NCI-H1092 (cell line): Measurements from ENCODE around the gene ROCK1.

Experiments used
- DNase-seq: peaks from one replicate; lab custom pipeline; 2025; lab: John Stamatoyannopoulos, UW

ROCK1 gene

DNA sequence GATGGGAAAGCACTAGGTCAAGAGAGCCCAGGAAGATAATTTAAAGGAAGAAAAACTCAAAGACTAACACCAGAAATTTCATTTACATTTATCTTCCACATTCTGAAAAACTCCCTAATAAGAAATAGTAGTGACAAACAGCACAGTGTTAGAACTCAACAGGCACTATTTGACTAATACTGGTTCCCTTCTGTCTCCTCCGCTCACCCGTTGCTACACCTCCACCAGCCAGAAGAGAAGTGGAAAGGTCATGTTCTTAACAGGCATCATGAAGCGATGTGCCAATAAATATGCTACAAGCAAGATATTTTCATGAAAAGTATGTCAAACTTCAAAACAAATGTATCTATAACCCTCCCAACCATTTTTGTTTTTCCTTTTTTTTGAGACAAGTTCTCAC, 5.7 kb downstream of the ROCK1 start:
- no peak for DNase-seq

DNA sequence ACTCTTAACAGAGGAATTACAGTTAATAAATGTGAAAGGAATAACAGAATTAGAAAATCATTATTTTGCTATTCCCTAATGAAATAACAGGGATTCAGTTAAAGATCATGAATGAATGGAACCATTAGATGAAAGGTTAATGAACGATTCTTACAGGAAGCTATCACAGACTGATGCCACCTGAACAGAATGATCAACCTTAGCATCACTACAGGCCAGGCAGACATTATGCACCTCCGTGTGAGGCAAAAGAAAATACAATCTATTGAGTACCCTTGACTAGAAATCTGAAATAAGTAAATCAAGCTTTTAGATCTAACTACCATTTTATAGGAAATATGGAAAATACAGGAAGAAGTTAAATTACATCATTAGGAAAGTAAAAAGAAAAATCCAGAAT, 10.4 kb downstream of the ROCK1 start:
- DNase-seq, result no peak

- no peak for DNase-seq
These were observed 10.9 kb downstream of the ROCK1 start for GRCh38 chr18:21100678-21101077.

GRCh38 chr18:21100146-21100545, 11.5 kb downstream of the ROCK1 start:
- DNase-seq, result no peak

- no peak for DNase-seq
These were observed 12.2 kb downstream of the ROCK1 start for GRCh38 chr18:21099442-21099841.

DNA sequence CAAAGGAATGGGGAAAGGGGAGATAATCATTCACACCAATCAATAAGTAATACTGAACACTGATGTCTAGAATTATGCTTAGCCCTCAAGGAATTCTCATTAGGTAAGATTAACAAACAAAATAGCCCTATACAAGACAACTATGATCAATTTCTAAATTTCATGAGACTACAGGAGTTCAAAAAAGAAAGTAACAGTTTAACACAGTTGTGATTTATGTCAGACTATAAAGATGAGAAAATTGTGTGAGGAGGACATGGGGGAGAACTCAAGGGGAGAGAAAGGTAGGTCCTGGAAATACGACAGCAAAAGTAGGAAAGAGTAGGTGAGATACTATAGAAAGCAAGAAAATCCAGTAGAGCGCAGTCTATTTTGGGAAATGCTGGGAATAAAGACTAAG, 14.9 kb downstream of the ROCK1 start:
- no peak for DNase-seq

GRCh38 chr18:21093133-21093532, 18.5 kb downstream of the ROCK1 start:
- no peak for DNase-seq

DNA sequence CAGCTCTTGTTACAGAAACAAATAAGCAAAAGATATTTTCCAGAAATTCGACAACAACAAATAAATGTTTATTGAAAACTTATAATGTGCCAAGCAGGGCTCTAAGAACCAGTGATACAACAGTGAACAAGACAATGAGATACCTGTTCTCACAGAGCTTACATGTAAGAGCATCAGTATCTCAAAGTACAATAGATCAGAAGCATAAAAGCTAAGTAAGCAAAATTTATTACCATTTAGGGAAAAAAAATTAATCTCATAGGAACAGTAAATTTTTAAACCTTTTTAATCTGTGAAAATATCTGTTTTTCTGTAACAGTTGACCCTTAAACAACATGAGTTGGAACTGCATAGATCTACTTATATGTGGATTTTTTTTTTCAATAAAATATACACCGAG, 20.9 kb downstream of the ROCK1 start:
- no peak for DNase-seq

- no peak for DNase-seq
These were observed 25.9 kb downstream of the ROCK1 start for GRCh38 chr18:21085579-21086166.

- DNase-seq, result no peak
These were observed 27.0 kb downstream of the ROCK1 start for GRCh38 chr18:21084511-21085078.

DNA sequence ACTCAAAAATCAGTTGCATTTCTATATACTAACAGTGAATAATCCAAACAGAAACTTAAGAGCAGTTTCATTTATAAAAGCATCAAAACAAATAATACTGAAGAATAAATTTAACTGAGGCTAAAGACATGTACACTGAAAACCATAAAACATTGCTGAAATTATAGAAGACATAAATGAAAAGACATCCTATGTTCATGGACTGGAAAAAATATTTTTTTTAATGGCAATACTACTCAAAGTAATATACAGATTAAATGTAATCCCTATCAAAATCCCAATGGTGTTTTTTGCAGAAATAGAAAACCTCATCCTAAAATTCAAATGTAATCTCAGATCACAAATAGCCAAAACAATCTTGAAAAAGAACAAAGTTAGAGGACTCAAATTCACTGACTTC, 28.6 kb downstream of the ROCK1 start:
- DNase-seq, result no peak

DNA sequence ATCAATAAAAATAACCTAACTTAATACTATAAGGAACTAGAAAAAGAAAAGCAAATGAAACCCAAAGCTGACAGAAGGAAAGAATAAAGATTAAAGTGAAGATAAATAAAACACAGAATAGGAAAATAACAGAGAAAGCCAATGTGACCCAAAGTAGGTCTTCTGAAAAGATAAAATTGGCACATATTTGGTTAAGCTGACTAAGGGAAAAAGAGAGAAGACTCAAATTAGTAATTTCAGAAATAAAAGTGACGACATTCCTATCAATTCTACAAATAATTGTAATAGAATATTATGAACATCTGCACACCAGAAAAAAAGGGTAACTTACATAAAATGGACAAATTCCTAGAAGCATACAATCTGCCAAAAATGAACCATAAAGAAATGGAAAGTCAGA, 30.2 kb downstream of the ROCK1 start:
- DNase-seq, result no peak

DNA sequence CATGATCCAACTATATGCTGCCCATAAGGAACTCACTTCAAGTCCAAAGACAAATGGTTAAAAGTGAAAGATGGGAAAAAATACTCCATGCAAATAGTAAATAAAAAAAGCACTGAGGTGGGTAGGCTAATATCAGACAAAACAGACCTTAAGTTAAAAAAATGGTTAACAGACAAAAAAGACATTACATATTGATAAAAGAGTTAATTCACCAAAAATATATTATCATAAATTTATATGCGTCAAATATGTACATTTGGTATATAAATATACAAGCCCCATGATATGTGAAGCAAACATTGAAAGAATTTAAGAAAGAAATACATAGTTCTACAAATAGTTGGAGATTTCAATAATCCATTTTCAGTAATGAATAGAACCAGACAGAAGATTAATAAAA, 31.0 kb downstream of the ROCK1 start:
- DNase-seq, result no peak

GRCh38 chr18:21074336-21075323, 37.0 kb downstream of the ROCK1 start:
- no peak for DNase-seq

DNA sequence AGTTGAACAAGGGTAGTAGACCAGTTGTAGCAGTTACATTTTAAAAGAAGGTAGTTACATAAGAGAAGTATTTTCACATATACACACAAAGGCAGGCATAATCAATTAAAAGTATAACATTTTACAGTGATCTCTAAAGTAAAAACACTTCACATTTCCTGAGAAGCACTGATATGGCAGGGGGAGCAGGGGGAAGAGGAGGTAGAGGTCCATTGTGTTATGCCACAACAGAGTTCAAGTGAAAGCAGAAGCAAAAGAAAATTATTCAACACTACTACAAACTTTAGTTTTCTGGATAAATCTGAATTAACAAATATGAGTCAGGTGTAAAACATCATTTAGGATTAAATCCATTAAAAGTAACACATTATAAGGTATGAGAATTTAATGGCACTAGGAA, 38.4 kb downstream of the ROCK1 start:
- DNase-seq, result no peak

GRCh38 chr18:21071071-21071470, 40.5 kb downstream of the ROCK1 start:
- DNase-seq, result no peak

DNA sequence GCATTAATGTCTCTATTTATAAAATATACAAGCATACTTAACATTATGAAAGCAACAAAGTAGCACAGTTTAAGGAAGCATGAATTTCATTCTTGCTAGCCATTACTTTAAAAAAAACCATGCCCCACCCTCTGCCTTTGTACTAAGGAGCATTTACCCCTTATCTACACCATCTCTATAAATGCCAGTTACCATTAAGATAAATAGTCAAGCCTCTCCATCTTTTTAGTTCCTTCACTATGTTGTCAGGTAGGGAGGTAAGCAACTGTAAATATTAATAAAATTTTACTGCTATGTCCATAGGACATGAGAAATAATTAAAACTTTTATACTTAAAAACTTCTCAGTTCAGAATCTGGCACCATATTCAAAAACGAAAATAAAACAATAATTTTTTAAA, 42.1 kb downstream of the ROCK1 start:
- DNase-seq, result no peak

- no peak for DNase-seq
These were observed 47.3 kb downstream of the ROCK1 start for GRCh38 chr18:21064347-21064746.

DNA sequence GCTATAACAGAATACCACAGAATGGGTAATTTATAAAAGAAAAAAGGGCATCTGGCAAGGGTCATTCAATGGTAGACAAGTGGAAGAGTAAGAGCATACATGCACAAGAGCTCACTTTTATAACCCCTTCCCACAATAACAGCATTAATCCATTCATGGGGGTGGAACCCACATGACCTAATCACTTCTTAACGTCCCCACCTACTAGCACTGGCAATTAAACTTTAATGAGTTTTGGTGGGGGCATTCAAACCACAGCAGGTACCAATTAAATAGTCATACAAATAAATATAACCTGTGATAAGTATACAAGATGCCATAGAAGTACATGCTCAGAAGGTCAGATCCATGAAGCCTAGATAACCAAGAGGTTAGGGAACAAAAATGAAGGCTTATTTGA, 48.6 kb downstream of the ROCK1 start:
- no peak for DNase-seq

DNA sequence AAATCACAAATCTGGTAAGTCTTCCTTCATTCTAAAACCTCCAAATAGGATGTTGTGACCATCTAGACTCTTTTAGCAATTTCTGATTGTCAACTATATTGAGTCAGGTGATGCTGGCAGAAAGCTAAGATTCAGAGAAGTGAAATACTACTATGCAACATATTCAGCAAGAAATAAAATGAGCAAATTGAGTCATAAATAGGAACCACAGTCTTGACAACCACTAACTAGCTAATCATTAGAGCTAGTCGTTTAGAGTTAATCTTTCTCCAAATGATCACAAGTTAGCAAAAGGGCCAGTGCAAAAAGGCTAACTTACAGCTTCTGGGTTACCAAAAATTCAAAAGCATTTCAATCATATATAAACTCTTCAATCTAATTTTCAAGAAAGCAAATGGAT, 54.5 kb downstream of the ROCK1 start:
- no peak for DNase-seq

- DNase-seq, result no peak
These were observed 55.1 kb downstream of the ROCK1 start for GRCh38 chr18:21056545-21056944.

GRCh38 chr18:21054252-21054821, 57.3 kb downstream of the ROCK1 start:
- no peak for DNase-seq

DNA sequence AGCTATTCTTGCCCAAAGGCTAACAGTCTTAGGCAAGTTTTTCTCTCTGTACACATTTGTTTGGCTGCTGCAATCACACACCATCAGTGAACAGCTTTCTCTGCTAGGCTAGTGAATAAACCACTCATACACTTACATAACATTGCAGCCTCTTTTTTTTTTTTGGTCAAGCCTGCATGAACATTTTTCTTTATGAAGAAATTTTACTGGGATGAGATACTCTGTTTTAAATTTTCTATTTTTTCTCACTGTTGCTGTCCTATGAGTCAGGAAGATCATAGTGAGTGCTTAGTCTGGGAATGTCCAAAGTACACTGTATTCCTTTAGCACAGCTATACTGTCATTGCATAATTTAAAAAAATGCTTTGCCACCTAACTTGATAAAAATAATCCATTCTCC, 58.5 kb downstream of the ROCK1 start:
- no peak for DNase-seq
